Endothelial cell of umbilical vein (primary cell): Measurements from ENCODE around the gene CWC25.

Experiments used
- CTCF ChIP-seq, 2 donors: IDR thresholded peaks; 1 replicate in 1 of 2; 2 replicates in 1 of 2; pipeline ENCODE4 v1.5.1; 2011; ENCODE audit warnings: low read length in 2 of 2, mild to moderate bottlenecking in 2 of 2, moderate library complexity in 2 of 2, control low read depth in 1 of 2, inconsistent platforms in 1 of 2, low read depth in 1 of 2; ENCODE audit not compliant: insufficient read depth in 1 of 2; ENCODE audit errors: extremely low read depth in 1 of 2
- EZH2 ChIP-seq: IDR thresholded peaks from 2 replicates; pipeline ENCODE4 v1.6.1; 2012; ENCODE audit warnings: borderline replicate concordance, low read depth, mild to moderate bottlenecking, moderate library complexity, low read length, inconsistent platforms; ENCODE audit not compliant: severe bottlenecking
- GATA2 ChIP-seq: IDR thresholded peaks from 2 replicates; pipeline ENCODE4 v1.7.0; 2011; ENCODE audit warnings: low read depth, mild to moderate bottlenecking, moderate library complexity, mixed read lengths, low read length; ENCODE audit not compliant: insufficient read length, insufficient read depth
- JUN ChIP-seq: IDR thresholded peaks from 2 replicates; pipeline ENCODE4 v1.6.1; 2011; ENCODE audit warnings: borderline replicate concordance, low read depth; ENCODE audit not compliant: insufficient read length, insufficient read depth
- MAX ChIP-seq: IDR thresholded peaks from 2 replicates; pipeline ENCODE4 v1.6.1; 2011; ENCODE audit not compliant: insufficient read depth, insufficient read length
- POLR2A ChIP-seq: IDR thresholded peaks from 2 replicates; pipeline ENCODE4 v1.6.1; 2012; ENCODE audit warnings: low read depth, mild to moderate bottlenecking, control low read depth, low read length
- POLR2AphosphoS5 ChIP-seq: IDR thresholded peaks from 2 replicates; pipeline ENCODE4 v1.6.1; 2012; ENCODE audit warnings: low read depth, mild to moderate bottlenecking, control low read depth, low read length, moderate library complexity; ENCODE audit not compliant: insufficient read depth

- TF ChIP-seq CTCF (IDR thresholded peaks at IDR 0.05; ENCODE audit: extremely low read depth in 1 of 2, insufficient read depth in 1 of 2, low read depth in 1 of 2, low read length in 2 of 2) (no peak), EZH2 (no peak), POLR2A (no peak), MAX (no peak), POLR2AphosphoS5 (no peak), GATA2 (no peak), JUN (no peak)
Observed at GRCh38 chr17:38825762-38826247, 684 bp upstream of the CWC25 start.
